NCI-H2029 (cell line): ENCODE results near the gene DCDC2.
"Not testable (repeated sequence)": the region's sequence is repeated elsewhere in the genome, so short reads cannot be mapped to it uniquely, and the experiment has no call there.

ENCODE experiments used
- DNase-seq: peaks from one replicate; lab custom pipeline; 2025; lab: John Stamatoyannopoulos, UW

Gene DCDC2

DNA sequence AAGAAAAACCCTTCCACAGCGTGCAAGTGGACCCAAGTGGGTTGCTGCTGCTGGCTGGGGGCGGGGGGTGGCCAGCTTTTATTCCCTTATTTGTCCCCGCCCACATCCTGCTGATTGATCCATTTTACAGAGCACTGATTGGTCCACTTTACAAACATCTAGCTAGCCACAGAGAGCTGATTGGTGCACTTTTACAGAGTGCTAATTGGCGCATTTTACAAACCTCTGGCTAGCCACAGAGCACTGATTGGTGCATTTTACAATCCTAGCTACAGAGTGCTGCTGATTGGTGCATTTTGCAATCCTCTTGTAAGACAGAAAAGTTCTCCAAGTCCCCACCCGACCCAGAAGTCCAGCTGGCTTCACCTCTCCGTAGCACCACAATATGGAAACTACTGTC lies 99.6 kb downstream of the DCDC2 start:
- DNase-seq = not testable (repeated sequence)

DNA sequence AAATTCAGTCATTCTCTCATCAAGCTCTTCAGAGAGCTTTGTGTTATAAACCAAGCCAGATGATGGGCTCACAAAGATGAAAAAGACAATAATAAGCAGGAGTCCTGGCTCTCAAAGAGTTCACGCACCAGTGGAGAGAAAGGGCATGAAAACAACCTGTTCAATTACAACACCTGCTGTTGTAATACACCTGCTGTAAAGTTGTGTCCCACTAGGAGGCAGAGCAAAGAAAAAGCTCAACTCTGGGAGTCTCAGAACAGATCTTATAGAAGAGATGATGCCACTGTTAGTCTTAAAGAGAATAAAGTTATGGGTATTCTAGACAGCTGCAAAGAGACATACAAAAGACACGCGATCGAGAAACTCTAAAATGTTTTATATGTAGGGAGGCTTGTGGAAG lies 100.6 kb downstream of the DCDC2 start:
- DNase-seq = peak; percentile 51

GRCh38 chr6:24255676-24256075 lies 102.2 kb downstream of the DCDC2 start:
- no peak for DNase-seq

DNA sequence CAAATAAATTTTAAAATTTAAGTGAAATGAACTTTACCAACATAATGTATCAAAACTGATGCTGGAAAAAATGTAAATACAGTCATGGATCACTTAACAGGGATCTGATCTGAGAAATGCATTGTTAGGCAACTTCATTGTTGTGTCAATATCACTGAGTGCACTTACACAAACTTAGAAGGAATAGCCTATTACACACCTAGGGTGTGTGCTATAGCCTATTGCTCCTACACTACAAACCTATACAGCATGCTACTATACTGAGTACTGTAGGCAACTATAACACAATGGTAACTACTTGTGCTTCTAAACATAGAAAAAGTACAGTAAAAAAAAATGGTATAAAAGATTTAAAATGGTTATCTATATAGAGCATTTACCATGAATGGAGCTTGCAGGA lies 104.5 kb downstream of the DCDC2 start:
- no peak for DNase-seq

- DNase-seq = no peak
Observed at GRCh38 chr6:24252280-24252679, 105.6 kb downstream of the DCDC2 start.

- DNase-seq = no peak
Observed at GRCh38 chr6:24251339-24251738, 106.5 kb downstream of the DCDC2 start.

GRCh38 chr6:24249926-24250325 lies 107.9 kb downstream of the DCDC2 start:
- DNase-seq = no peak

DNA sequence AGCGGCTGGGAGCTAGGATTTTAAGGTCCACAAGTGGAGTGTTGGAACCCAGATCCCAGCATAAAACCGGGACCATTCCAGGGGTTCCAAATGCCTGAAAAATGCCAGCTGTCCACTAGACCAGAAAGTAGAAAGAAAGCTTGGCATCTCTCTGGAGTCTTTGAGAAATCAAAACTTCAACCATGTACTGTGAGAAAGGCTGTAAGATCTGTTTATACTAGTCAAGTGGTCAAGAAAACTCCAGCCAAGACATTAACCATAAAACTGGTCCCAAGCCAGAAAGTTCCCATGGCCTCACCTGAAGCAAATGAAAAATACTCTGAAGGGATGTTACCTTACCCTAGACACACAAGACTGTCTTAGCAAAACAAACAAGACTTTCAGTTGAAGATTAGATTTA lies 112.6 kb downstream of the DCDC2 start:
- no peak for DNase-seq

DNA sequence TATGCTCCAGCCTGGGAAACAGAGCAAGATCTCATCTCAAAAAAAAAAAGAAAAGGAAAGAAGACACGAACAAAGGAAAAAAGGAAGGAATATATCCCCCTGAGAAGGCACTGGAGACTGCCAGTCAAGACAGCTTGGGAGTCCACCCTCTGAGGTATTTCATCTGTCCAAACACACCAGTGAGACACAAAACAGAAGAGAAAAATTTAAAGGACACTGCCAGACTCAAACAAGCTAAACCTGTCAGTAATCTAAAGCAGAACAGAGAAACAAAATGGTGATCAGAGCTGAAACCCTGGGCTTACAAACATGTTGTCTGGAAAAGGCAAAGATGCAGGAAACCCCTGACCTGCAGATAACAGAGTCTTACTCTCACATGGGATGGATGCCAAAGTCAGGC lies 114.9 kb downstream of the DCDC2 start:
- no peak for DNase-seq

DNA sequence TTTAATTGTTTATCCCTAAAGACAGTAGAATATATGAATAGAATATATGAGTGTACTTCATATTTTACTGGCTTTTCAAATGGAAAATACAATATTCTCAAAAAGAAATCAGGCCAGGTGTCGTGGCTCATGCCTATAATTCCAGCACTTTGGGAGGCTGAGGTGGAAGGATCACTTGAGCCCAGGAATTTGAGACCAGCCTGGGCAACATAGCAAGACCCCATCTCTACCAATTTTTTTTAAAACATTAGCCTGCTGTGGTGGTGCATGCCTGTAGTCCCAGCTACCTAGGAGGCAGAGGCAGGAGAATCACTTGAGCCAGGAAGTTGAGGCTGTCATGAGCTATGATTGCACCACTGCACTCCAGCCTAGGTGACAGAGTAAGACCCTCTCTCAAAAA lies 116.1 kb downstream of the DCDC2 start:
- not testable (repeated sequence) for DNase-seq

GRCh38 chr6:24240943-24241342 lies 116.9 kb downstream of the DCDC2 start:
- no peak for DNase-seq

DNA sequence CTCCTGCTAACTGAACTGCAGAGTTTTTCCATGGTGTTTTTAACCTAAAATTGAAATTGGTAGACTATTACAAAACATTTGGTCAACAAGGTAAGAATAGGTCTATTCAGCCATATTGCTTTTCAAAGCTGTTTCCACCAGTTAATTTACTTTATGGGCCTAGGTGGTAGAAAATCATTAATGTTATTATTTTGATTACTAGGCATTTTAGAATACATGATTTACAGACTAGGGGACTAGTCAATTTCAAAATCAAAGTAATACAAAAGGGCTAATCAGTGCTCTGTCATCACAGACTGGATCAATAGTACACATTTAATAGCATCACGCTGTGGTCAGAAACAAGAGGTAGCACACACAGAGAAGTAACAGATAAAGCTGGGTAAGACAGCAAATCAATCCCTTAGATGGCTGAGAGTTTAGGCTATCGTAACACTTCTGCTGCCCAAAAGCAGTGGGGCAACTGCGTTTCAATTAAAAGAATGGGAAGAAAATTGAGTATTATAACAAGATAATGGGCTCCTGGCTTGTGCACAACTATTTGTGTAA lies 117.4 kb downstream of the DCDC2 start:
- DNase-seq = no peak

DNA sequence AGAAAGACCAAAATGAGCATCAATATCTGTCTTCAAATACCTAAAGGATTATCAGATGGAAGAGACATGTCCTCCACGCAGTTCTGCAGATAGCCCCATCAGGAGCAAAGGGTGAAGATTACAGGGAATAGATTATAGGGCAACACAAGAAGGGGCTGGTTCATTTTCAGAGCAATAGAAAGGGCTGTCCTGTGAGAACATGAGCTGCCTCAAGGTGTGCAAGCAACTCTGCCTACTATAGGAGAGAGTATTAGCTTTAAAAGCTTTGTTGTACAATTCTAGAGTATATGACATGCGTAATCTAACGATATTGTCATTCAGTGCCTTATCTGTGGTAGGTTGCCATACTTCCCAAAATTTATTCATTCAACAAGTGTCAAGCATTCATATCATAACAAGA lies 119.2 kb downstream of the DCDC2 start:
- DNase-seq = no peak

GRCh38 chr6:24236779-24237178 lies 121.1 kb downstream of the DCDC2 start:
- not testable (repeated sequence) for DNase-seq

- no peak for DNase-seq
Observed at GRCh38 chr6:24233813-24234442, 123.9 kb downstream of the DCDC2 start.

GRCh38 chr6:24231438-24231977 lies 126.4 kb downstream of the DCDC2 start:
- peak; percentile 17 for DNase-seq

GRCh38 chr6:24229696-24230405 lies 128.0 kb downstream of the DCDC2 start:
- DNase-seq = no peak

DNA sequence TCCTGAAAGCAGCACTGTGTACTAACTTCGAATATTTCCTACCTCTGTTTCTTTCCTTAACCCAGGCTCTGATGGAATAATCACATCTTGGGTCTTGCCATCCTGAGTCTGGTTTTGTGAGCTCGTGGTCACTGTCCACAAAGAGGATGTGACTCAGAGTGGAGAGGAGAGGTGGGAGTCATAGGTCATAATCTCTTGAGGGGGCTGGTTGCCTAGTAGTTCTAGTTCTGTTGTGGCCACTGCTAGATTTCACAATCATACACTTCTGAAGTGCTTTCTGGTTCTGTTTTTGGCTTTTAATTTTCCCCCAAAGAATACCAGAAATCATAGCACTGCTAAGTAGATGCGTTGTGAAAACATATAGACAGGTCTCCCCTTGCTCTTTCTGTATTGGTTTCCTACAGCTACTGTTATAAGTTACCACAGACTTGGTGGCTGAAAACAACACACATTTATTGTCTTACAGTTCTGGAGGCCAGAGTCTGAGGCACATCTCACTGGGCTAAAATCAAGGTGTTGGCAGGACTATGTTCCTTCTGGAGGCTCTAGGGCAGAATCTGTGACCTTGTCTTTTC lies 129.1 kb downstream of the DCDC2 start:
- DNase-seq = no peak

GRCh38 chr6:24228123-24228522 lies 129.7 kb downstream of the DCDC2 start:
- DNase-seq = no peak

- DNase-seq = no peak
Observed at GRCh38 chr6:24227556-24227955, 130.3 kb downstream of the DCDC2 start.

DNA sequence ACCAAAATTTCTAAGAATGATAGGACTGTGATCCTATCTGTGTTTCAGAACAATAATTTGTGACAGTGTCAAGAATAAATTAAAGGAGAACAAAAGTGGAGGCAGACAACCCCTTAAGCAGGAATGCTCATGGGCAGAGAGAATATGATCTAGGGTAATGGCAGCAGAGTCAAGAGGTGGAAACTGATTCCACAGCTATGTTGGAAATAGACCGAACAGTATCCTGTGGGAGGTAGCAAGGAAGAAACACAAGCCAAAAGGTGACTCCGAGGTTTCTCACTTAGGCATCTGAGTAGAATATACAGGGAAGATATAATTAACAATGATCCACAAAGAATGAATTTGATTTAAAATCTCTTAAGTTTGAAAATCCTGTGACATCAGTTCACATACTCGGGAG lies 131.3 kb downstream of the DCDC2 start:
- DNase-seq = no peak

DNA sequence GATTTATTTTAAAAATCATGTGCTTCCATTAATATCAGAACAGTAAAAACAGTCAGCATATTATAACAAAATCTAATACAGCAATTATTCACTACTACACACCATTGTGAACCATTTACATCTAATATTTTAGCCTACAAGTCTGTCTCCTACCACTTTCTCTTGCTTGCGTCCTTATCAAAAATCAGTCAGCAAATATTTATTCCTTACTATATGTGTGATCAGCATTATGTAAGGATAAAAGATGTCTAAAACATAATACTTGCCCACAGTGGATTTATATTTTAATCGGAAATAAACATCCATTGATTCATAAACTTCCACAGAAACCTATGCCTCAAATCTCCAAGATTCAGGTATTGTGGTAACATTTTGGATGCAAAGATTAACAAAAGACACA lies 132.0 kb downstream of the DCDC2 start:
- DNase-seq = no peak
